ENCODE data around the gene ZDHHC7. TPM values are rescaled to one million over a fixed set of nuclear protein-coding genes. Genes with fewer than 3 reads are reported as not detected.

The ZDHHC7 gene
- total RNA-seq, 1 experiment from 2014 or later, result 109 TPM

- Mint-ChIP-seq H3K9me3 (ENCODE audit: low read depth, unreplicated experiment) (peaks cover 4% of the 10 kb centered on the region), H3K4me1 (ENCODE audit: low read depth, unreplicated experiment) (no peaks in the 10 kb centered on the region), H3K27ac (ENCODE audit: unreplicated experiment) (no peak overlapping the region), H3K4me3 (ENCODE audit: low read depth, unreplicated experiment) (no peak overlapping the region), H3K27me3 (ENCODE audit: unreplicated experiment) (peaks cover 9% of the 10 kb centered on the region), H3K36me3 (ENCODE audit: insufficient read depth, unreplicated experiment) (peaks cover 45% of the 10 kb centered on the region)
- intact Hi-C loops (cut with micrococcal nuclease; ENCODE audit: unreplicated experiment), result loop anchor here (1.0 kb wide), 2 partner anchors 216 to 348 kb away; no protein-coding TSS in a partner anchor
- peak; percentile 88 for DNase-seq
- peak; percentile 95 for TF ChIP-seq CTCF (IDR thresholded peaks at IDR 0.05; ENCODE audit: unreplicated experiment)
- CTCF ChIA-PET, result interaction anchor here (0.5 to 1.5 kb wide), 12 partner anchors 12 to 348 kb away, joined by 3 to 10 read pairs (median 4); no protein-coding TSS in a partner anchor
- BruUV-seq (replicated peaks), result no TSS peak
These were observed 40.7 kb downstream of the ZDHHC7 start for GRCh38 chr16:84970447-84971127.

- no peak overlapping the region for H3K4me3 Mint-ChIP-seq (ENCODE audit: low read depth, unreplicated experiment)
- TF ChIP-seq CTCF (IDR thresholded peaks at IDR 0.05; ENCODE audit: unreplicated experiment), result no peak
- peaks cover 6% of the 10 kb centered on the region for H3K9me3 Mint-ChIP-seq (ENCODE audit: low read depth, unreplicated experiment)
These were observed 43.5 kb downstream of the ZDHHC7 start for GRCh38 chr16:84967828-84968227.

GRCh38 chr16:84965428-84966415, 45.6 kb downstream of the ZDHHC7 start:
- no peak overlapping the region for H3K27ac Mint-ChIP-seq (ENCODE audit: unreplicated experiment)

More at GRCh38 chr16:84967828-84968227, 43.5 kb downstream of the ZDHHC7 start:
- H3K27me3 Mint-ChIP-seq (ENCODE audit: unreplicated experiment), result peaks cover 37% of the 10 kb centered on the region
- H3K36me3 Mint-ChIP-seq (ENCODE audit: insufficient read depth, unreplicated experiment), result peaks cover 21% of the 10 kb centered on the region
- CTCF ChIA-PET, result no interaction called here
- intact Hi-C loops (cut with micrococcal nuclease; ENCODE audit: unreplicated experiment), result no loop called here
- H3K4me1 Mint-ChIP-seq (ENCODE audit: low read depth, unreplicated experiment), result no peaks in the 10 kb centered on the region
- DNase-seq, result no peak
- BruUV-seq (replicated peaks), result no TSS peak
- H3K27ac Mint-ChIP-seq (ENCODE audit: unreplicated experiment), result no peak overlapping the region

More at GRCh38 chr16:84965428-84966415, 45.6 kb downstream of the ZDHHC7 start:
- Mint-ChIP-seq H3K36me3 (ENCODE audit: insufficient read depth, unreplicated experiment) (peaks cover 6% of the 10 kb centered on the region), H3K27me3 (ENCODE audit: unreplicated experiment) (peaks cover 56% of the 10 kb centered on the region), H3K4me3 (ENCODE audit: low read depth, unreplicated experiment) (no peak overlapping the region), H3K9me3 (ENCODE audit: low read depth, unreplicated experiment) (peaks cover 6% of the 10 kb centered on the region), H3K4me1 (ENCODE audit: low read depth, unreplicated experiment) (no peaks in the 10 kb centered on the region)
- intact Hi-C loops (cut with micrococcal nuclease; ENCODE audit: unreplicated experiment), result no loop called here
- no peak for DNase-seq
- CTCF ChIA-PET, result no interaction called here
- BruUV-seq (replicated peaks), result no TSS peak
- TF ChIP-seq CTCF (IDR thresholded peaks at IDR 0.05; ENCODE audit: unreplicated experiment), result no peak

Data from Calu3 (cell line).